ENCODE data around the gene ATAT1. TPM values are rescaled to one million over a fixed set of nuclear protein-coding genes. Genes with fewer than 3 reads are reported as not detected.

Gene ATAT1
- total and polyA plus RNA-seq, 2 of the 13 experiments (the other 11 are each of a cell fraction or from before 2014, with no cell fraction given), result 9.2 to 23.6 TPM

DNA sequence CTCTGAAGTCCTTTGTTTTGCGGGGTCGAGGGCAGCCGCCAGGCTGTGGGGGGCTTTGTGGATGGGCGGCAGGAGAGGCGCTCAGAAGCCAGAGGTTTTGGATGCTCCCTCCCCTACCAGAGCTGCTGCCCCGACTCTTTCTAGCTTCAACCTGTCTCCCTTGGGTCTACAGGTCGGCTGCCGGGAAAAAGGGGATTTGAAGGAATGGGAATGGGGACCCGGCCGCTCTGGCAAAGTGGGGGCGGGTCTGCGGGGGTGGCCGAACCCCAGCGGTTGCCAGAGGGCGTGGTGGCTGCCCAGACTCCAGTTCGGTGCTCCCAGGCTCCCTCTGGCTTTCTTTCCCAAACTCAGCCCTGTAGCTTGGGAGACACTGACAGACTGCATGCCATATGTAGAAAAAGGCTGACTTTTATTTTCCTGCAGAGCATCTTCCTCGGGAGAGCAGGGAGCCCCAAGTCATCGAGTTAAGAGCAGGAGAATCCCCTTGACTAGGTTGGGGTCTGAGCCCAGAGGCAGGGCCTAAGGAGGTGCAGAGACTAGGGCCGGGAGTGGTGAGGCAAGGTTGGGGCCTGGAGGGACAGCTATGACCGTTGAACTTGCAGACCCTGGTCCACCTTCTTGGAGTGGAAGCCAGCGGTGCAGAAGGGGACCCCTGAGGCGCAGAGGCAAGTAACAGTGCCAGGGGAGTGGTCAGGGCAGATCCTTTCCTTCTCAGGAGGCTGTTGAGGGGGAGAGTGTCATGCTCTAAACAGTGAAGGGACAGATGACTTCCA is 61.2 kb downstream of the ATAT1 start (continued):
- TF ChIP-seq ZNF263 (CRISPR knock-in tag; IDR thresholded peaks at IDR 0.05), result no peak
- TF ChIP-seq ELF1 (CRISPR knock-in tag; IDR thresholded peaks at IDR 0.05), result no peak
- TF ChIP-seq KAT8 (CRISPR knock-in tag; IDR thresholded peaks at IDR 0.05), result no peak
- 0 out of 2 replicates have a peak, but pooled peaks have one; percentile 14 for TF ChIP-seq CTCF (CRISPR knock-in tag; IDR thresholded peaks at IDR 0.05)
- TF ChIP-seq, protein P1, sequence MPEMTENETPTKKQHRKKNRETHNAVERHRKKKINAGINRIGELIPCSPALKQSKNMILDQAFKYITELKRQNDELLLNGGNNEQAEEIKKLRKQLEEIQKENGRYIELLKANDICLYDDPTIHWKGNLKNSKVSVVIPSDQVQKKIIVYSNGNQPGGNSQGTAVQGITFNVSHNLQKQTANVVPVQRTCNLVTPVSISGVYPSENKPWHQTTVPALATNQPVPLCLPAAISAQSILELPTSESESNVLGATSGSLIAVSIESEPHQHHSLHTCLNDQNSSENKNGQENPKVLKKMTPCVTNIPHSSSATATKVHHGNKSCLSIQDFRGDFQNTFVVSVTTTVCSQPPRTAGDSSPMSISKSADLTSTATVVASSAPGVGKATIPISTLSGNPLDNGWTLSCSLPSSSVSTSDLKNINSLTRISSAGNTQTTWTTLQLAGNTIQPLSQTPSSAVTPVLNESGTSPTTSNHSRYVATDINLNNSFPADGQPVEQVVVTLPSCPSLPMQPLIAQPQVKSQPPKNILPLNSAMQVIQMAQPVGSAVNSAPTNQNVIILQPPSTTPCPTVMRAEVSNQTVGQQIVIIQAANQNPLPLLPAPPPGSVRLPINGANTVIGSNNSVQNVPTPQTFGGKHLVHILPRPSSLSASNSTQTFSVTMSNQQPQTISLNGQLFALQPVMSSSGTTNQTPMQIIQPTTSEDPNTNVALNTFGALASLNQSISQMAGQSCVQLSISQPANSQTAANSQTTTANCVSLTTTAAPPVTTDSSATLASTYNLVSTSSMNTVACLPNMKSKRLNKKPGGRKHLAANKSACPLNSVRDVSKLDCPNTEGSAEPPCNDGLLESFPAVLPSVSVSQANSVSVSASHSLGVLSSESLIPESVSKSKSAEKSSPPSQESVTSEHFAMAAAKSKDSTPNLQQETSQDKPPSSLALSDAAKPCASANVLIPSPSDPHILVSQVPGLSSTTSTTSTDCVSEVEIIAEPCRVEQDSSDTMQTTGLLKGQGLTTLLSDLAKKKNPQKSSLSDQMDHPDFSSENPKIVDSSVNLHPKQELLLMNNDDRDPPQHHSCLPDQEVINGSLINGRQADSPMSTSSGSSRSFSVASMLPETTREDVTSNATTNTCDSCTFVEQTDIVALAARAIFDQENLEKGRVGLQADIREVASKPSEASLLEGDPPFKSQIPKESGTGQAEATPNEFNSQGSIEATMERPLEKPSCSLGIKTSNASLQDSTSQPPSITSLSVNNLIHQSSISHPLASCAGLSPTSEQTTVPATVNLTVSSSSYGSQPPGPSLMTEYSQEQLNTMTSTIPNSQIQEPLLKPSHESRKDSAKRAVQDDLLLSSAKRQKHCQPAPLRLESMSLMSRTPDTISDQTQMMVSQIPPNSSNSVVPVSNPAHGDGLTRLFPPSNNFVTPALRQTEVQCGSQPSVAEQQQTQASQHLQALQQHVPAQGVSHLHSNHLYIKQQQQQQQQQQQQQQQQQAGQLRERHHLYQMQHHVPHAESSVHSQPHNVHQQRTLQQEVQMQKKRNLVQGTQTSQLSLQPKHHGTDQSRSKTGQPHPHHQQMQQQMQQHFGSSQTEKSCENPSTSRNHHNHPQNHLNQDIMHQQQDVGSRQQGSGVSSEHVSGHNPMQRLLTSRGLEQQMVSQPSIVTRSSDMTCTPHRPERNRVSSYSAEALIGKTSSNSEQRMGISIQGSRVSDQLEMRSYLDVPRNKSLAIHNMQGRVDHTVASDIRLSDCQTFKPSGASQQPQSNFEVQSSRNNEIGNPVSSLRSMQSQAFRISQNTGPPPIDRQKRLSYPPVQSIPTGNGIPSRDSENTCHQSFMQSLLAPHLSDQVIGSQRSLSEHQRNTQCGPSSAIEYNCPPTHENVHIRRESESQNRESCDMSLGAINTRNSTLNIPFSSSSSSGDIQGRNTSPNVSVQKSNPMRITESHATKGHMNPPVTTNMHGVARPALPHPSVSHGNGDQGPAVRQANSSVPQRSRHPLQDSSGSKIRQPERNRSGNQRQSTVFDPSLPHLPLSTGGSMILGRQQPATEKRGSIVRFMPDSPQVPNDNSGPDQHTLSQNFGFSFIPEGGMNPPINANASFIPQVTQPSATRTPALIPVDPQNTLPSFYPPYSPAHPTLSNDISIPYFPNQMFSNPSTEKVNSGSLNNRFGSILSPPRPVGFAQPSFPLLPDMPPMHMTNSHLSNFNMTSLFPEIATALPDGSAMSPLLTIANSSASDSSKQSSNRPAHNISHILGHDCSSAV (CRISPR knock-in tag; IDR thresholded peaks at IDR 0.05; ENCODE audit: borderline replicate concordance), result no peak
- no peak for TF ChIP-seq ZNF768 (CRISPR knock-in tag; IDR thresholded peaks at IDR 0.05)
- TF ChIP-seq, protein P2, sequence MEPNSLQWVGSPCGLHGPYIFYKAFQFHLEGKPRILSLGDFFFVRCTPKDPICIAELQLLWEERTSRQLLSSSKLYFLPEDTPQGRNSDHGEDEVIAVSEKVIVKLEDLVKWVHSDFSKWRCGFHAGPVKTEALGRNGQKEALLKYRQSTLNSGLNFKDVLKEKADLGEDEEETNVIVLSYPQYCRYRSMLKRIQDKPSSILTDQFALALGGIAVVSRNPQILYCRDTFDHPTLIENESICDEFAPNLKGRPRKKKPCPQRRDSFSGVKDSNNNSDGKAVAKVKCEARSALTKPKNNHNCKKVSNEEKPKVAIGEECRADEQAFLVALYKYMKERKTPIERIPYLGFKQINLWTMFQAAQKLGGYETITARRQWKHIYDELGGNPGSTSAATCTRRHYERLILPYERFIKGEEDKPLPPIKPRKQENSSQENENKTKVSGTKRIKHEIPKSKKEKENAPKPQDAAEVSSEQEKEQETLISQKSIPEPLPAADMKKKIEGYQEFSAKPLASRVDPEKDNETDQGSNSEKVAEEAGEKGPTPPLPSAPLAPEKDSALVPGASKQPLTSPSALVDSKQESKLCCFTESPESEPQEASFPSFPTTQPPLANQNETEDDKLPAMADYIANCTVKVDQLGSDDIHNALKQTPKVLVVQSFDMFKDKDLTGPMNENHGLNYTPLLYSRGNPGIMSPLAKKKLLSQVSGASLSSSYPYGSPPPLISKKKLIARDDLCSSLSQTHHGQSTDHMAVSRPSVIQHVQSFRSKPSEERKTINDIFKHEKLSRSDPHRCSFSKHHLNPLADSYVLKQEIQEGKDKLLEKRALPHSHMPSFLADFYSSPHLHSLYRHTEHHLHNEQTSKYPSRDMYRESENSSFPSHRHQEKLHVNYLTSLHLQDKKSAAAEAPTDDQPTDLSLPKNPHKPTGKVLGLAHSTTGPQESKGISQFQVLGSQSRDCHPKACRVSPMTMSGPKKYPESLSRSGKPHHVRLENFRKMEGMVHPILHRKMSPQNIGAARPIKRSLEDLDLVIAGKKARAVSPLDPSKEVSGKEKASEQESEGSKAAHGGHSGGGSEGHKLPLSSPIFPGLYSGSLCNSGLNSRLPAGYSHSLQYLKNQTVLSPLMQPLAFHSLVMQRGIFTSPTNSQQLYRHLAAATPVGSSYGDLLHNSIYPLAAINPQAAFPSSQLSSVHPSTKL (CRISPR knock-in tag; IDR thresholded peaks at IDR 0.05), result 0 out of 2 replicates have a peak, but pooled peaks have one; percentile 2
- TF ChIP-seq PREB (CRISPR knock-in tag; IDR thresholded peaks at IDR 0.05), result no peak
- TF ChIP-seq NFE2L1 (CRISPR knock-in tag; IDR thresholded peaks at IDR 0.05; ENCODE audit: borderline replicate concordance), result 0 out of 2 replicates have a peak, but pooled peaks have one; percentile 17
- TF ChIP-seq BRF2 (CRISPR knock-in tag; IDR thresholded peaks at IDR 0.05), result 0 out of 2 replicates have a peak, but pooled peaks have one; percentile 27
- peak; percentile 59 for TF ChIP-seq PTBP1 (IDR thresholded peaks at IDR 0.05; ENCODE audit: low read depth, low read length, poor library complexity, severe bottlenecking)
